Measurements from ENCODE around the gene LARP4.
"Not testable (repeated sequence)": the region's sequence is repeated elsewhere in the genome, so short reads cannot be mapped to it uniquely, and the experiment has no call there.

The LARP4 gene

DNA sequence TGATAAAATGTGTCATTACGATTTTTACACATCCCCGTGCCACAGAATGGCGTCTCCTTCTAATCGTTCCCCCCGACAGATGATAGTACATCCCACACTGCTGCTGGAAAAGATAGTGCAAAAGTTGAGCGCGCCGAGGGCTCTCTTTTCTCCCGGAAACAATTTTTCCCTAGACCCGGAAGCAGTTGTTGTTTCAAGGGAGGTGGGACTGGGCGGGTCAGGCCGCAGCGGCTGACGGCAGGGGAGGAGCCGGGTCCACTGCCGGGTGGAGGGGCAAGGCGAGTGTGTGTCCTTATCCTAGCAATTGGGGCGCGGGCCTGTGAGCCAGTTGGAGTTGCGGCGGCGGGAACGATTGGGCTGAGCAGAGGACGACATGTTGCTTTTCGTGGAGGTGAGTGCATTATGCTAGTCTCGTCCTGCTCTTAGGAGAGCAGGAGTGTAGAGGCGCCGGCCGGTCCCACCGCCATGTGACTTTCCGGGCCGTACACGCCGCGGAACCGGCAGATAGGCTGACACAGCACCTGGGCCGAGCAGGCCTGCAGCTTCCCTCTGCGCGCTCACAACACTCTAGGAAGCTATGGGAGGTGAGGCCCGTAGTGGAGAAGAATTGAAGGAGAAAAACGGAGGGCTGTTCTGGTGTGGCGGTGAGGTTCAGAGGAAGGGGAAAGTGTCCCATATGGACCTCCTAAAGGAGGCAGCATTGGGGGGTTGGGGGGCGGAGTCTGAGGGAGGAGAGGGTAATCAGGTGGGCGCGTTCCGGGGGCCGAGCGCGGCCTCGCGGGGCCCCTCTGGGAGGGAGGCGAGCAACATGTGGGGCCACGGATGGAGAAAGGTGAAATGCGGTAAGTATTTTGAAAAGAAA lies at the start of gene LARP4:
Gene LARP4, plus strand, starts transcription at position 248 of the 862 bp plus-strand sequence. Its CDS starts 126 bp downstream, at position 374.
- peak; percentile 97 for DNase-seq

DNA sequence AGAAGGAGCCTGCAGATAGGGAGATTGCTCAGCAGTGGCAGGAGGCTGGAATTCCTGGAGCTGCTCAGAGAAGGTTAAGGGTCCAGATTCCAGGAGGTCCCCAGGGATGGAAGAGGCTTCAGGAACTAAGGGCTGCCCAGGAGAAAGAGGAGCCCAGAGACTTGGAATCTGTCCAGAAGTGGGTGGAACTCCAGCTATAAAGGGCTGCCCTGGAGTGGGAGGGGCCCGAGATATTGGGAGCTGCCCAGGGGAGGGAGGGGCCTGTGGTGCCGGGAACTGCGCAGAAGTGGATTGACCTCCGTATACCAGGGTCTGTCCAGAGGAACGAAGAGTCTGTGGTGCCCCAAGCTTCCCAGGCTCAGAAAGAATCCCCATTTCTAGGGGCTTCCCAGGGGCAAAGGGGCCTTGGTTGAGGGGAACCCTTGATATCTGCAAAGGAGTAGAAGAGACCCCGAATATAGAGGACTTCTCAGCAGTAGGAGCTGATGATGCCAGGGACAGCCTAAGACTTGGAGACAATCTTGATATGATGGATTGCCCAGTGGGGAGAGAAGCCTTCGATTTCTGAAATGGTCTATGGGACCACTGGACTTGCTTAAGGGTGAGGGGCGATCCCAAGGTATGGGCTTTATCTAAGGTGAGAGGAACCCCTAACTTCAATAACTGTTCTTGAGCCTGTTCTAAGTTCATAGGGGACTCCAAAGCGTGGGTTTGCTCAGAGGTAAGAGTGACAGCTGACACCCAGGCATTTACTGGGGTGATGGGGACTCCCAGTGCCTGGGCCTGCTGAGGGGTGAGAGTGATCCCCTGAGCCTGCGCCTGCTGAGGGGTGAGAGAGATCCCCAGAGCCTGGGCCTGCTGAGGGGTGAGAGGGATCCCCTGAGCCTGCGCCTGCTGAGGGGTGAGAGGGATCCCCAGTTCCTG lies 49.3 kb upstream of the LARP4 start:
- no peak for DNase-seq

DNA sequence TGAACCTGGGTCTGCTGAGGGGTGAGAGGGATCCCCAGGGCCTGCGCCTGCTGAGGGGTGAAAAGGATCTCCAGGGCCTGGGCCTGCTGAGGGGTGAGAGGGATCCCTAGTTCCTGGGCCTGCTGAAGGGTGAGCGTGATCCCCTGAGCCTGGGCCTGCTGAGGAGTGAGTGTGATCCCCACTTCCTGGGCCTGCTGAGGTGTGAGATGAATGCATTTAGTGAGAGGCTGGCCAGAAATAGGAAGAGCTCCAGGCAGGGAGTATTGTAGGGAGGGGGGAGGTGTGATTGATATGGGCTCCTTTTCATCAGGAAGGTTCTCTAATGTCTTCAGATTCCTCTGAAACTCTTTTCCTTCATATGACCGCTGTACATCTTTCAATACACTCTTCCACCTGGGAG lies 47.3 kb upstream of the LARP4 start:
- no peak for DNase-seq

DNA sequence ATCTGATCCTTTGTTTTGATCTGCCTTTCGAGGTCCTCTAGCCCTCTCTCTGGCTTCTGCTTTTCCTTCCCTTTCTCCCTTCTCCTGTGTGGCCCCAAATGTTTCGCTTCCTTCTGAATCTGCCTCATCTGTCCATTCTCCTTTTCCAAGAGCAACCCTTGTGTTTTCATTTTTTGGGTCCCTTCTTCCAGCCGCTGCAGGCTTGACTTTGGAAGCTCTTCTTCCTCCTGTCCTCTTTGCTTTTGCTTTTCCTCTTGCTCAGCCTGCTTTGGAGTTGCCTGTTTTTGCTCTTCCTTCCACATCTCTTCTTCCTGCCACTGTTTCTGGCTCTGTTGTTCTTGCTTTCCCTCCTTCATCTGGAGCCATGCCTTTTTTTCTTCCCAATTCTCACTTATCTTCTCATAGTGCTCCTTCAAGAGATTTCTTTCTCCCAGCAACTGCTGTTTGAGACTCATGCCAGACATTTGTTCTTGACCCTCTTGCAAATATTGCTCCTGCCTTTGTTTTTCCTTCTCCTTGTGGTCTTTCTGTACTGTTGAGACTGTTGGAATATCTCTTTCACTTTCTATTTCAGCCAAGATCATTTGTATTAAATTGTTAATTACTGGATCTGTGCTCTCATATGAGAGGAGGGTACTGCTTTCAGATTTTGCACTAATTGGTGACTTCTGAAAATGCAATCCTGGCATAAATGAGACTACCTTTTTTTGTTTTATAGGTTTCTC lies 46.7 kb upstream of the LARP4 start:
- DNase-seq: no peak

DNA sequence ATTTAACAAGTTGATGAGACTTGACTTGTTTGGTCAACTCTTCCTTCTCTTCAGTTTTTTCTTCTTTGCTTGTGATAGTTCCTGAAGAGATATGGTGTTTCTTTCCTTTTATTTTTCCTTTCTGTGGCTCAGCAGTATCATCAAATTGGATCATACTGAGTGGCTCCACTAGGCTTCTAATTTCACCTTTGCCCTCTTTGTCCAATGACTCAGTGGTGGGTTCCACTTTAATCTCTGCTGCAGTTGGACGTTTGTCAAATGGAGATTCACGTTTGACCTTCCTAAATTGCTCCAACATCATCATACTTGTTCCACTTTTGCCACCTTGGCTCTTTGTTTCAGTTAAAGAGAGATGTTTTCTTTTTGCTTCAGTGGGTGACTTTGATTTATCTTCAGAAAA lies 45.8 kb upstream of the LARP4 start:
- DNase-seq: no peak

DNA sequence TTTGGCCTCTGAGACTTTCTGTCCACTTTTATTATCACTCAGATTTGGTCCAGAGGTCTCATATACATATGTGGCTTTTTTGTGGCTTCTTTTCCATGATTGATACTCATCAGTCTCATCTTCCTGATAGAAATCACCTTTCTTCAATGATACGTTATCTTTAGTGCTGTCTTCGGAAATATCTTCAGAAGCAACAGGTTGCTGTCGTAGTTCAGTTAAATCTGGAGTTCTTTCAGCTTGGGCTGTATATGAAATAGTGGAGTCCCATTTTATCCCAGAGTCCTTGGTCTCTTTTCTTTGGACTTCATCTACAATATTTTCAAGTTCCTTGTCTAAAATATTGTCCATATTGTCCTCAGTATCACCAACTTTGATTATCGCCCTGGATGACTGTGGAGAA lies 45.3 kb upstream of the LARP4 start:
- DNase-seq: no peak

DNA sequence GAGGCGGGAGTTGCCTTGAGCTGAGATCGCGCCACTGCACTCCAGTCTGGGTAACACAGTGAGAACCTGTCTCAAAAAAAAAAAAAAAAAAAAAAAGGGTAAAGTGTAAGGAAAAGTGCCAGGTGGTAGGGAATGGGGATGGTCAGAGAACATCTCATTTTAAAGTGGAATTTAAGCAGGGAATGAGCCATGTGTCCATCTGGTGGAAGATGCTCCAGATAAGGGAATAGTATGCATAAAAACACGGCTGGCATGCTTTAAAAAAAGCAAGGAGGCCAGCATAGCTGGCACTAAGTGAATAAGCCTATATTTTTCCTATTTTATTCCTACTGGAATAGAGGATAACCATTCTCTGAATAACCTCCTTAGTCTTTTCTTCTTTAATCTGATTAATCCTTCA lies 38.0 kb upstream of the LARP4 start:
- DNase-seq: no peak

DNA sequence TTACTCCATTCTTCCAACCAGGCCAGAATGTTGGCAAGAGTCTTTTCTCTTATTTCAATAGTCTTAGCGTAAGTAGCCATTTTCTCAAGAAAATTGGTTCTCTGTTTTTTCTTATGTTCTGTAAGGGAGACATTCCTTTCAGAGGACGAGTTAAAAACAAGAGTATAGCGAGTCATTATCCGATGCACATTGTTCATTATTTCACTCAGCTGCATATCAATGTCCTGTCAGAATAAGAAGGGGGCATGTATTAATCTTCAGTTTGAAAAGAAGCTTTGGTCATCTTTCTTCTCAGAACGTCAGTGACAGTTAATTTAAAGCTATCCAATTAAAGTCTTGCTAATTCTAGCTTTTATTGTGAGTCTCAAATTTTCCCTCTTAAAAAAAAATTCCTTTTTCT lies 37.5 kb upstream of the LARP4 start:
- DNase-seq: no peak

DNA sequence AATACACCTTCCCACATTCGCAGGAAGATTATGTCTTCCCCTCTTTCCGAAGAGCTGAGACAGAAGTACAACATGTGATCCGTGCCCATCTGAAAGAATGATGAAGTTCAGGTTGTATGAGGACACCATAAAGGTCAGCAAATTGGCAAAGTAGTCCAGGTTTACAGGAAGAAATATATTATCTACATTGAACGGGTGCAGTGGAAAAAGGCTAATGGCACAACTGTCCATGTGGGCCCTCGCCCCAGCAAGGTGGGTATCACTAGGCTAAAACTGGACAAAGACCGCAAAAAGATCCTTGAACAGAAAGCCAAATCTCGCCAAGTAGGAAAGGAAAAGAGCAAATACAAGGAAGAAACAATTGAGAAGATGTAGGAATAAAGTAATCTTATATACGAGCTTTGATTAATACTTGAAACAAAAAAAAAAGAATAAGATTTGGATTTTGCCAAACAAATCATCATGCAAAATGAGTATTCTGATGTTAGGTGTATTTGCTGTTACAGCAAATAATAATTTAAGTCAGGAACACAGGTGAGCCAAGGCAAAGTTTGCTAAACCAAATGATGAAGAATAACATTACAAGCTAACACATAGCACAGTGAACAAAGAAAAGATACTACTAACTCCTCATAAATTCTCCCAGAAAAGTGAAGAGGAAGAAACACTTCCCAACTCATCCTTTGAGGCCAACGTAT lies 34.8 kb upstream of the LARP4 start:
- DNase-seq: no peak

DNA sequence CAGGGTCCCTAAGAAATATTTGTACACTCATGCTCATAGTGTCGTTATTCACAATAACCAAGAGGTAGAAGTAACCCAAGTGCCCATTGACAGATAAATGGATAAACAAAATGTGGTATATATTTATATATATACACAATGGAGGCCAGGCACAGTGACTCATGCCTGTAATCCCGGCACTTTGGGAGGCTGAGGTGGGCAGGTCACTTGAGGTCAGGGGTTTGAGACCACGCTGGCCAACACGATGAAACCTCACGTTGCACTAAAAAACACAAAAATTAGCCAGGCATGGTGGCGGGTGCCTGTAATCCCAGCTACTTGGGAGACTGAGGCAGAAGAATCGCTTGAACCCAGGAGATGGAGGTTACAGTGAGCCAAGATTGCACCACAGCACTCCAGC lies 30.0 kb upstream of the LARP4 start:
- not testable (repeated sequence) for DNase-seq

DNA sequence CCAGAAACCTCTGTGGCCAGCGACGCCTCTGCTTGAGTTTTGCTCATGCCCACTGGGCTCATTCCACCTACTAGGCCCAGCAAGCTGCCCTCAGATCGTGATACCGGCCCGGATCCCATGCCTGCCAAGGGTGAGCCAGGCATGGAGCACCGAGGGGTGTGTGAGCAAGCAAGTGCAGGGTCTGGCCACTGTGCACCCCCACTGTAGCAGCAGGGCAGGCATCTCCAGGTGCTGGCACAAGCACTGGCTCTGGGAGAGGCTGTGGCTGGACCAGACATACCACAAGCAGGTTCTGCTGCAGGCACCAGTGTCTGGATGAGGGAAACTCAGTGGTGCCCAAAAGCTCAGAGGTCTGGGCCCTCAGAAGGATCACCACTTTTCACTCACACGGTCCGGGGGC lies 24.9 kb upstream of the LARP4 start:
- DNase-seq: no peak

DNA sequence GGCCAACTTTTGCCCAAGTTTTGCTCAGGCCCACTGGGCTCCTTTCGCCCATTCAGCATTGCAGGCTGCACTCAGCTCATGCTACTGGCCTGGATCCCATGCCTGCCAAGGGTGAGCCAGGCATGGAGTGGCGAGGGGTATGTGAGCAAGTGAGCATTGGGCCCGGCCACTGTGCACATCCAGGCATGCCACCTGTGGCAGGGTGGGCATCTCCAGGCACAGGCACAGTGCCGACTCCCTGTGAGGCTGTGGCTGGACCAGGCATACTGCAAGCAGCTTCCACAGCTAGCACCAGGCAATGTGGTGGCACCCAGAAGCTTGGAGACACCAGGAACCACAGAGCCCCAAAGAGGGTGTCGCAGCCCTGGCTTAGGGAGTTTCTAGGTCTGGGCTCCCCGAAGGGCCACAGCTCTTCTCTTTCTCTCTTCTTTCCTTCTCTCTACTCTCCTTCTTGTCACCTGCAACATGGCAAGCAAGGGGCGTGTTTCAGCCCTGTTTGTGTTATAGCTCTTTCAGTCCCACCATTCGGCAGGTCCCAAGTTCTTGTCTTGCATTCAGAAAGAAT lies 19.8 kb upstream of the LARP4 start:
- no peak for DNase-seq

DNA sequence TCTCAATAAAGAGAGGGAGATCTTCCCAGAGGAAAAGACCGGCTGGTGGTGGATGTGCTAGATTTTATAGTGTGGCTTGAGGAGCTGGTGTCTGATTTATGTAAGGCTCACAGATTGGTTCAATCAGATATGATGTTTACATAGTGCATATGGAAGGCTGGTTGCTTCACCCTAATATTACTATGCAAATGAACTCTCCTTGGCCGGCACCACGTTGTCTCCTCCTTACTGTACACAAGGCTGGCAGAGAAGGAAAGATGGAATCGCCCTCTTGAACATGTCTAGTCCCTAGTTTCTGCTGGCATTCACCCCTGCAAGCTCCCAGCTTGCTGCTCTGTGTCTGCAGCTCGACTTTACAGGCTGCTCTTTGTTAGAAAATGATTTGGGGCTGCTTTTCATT lies 13.2 kb upstream of the LARP4 start:
- DNase-seq: peak; percentile 36

DNA sequence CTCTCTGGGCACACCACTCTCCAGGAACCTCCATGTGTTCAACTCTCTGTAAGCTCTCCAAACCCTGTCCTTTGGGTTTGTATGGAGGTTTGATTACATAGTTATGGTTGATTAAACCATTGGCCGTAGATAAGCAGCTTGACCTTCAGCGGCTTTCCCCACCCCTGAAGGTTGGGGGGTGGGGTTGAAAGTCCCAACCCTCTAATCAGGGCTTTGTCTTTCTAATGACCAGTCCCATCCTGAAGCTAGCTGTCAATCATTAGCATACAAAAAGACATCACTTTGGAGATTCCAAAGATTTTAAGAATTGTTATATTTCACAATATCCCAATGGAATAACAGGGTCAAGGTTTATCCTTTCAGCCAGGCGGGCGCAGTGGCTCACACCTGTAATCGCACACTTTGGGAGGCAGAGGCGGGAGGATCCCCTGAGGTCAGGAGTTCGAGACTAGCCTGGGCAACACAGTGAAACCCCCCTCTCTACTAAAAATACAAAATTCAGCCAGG lies 12.7 kb upstream of the LARP4 start:
- no peak for DNase-seq

DNA sequence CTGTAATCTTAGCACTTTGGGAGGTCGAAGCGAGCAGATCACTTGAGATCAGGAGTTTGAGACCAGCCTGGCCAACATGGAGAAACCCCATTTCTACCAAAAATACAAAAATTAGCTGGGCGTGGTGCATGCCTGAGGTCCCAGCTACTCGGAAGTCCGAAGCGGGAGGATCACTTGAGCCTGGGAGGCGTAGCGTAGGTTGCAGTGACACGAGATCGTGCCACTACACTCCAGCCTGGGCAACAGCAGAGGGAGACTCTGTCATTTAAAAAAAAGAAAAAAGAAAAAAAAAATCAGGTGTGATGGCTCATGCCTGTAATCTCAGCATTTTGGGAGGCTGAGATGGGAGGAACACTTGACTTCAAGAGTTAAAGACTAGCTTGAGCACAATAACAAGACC lies 11.9 kb upstream of the LARP4 start:
- DNase-seq: not testable (repeated sequence)

DNA sequence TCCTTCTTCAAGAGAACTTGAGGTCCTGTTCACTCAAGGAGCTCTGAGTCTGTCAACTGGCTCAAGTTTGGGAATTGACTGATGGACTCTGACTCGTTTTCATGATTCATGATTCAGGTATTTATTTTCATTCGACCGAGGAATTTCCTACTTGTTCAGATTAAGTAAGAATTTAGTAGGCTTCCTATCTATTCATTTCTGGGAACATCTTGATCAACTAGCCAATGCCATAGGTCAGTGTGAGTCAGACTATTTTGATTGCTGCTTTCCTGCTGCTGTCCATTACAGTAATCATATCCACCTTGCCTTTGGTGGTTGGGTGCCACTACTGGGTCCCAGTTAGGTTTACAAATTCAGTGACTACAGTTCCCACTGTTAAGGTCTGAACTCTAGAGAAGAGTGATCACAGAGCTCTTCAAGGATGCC lies 10.4 kb upstream of the LARP4 start:
- DNase-seq: no peak

DNA sequence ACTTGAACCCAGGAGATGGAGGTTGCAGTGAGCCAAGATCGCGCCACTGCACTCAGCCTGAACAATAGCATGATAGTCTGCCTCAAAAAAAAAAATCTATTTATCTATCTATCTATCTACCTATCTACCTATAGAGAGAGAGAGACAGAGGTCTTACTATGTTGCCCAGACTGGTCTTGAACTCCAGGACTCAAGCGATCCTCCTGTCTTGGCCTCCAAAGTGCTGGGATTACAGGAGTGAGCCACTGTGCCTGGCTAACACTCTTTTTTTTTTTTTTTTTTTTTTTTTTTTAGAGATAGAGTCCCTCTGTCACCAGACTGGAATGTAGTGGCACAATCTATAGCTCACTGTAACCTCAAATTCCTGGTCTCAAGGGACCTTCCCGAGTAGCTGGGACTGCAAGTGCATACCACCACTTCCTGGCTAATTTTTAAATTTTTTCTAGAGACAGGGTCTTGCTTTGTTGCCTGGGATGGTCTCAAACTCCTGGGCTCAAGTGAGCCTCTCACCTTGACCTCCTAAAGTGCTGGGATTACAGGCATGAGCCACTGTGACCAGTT lies 6.1 kb upstream of the LARP4 start:
- DNase-seq: no peak

DNA sequence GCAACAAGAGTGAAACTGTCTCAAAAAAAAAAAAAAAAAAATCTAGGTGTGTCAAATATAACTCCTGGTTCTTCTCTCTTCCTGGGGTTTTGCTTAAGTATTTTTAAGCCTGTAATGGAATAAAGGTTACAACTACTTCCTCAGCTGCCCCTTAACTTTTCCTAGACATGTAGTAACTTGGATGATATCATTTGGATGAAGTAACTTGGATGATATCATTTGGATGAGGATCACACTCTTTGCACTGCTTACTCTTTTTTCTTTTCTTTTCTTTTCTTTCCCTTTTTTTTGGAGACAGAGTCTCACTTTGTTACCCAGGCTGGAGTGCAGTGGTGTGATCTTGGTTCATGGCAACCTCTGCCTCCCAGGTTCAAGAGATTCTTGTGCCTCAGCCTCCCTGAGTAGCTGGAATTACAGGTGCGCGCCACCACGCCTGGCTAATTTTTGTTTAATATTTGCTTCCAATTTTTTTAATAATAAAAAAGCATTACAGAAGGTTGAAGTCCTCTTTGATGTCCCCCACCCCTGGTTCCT lies 3.5 kb upstream of the LARP4 start:
- DNase-seq: no peak

DNA sequence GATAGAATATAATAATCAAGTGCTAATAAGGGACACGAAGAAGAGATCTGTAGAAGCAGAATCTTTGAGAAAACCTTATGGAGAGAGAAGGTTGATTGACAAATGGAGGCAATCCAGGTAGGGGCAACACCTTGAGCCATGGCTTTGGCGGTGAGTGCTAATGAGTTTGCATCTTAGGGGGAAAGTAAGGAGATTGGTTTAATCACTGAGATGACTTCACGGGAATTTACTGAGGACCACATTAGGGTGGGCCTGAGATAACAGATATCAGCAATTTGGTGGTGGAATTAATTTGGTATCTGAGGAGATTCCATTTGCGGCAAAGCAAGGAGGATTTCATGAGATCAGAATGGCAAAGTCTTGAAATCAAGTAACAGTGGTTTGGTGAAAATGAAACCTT lies 1.8 kb upstream of the LARP4 start:
- DNase-seq: no peak

DNA sequence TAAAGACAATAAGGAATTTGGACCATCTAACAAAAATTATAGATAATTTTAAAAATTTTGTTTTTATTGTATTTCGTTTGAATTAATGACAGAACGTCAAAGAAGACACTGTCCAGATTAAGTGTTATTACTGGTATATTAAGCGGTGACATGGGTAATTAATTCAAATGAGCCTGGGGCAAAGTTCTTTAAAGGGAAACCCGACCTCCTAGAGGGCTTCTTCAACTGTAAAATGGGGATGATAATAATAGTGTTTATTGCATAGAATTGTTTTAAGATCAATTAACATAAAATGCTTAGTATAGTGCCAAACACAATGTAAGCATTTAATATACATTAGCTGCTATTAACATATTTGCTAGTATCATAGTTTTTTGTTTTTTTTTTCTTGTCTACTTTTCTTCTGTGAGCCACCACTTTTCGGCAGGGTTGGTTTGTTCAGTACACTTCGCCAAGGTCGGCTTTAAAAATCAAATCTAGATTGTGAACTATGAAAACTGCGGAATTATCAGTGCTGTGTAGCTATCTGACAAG lies 514 bp upstream of the LARP4 start:
- no peak for DNase-seq

DNA sequence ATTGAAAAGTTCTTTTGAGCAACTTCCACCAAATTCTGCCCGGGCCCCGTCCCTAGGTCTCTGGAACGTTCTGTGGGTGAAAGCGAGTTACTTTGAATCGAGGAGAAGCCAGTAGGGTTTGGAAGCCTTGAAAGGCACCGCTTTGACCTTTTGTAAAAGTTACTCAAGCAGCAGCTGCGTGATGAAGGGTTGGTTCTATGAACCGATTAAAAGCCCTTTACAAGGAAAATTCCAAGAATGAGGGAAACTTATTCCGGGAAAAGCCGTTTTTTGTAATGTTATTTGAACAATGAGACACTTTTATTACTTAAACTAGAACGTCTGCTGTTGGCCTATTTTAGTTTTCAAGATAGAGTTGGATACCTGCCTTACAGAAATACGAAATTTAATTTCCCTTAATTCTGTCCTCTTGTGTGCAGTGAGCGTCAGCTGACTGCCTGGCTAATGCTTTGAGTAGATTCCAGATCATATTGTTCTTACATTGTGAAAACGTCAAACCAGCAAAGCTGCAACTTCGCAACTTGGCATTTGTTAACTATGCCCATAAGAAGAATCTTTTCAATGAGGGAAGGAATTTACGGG lies 906 bp downstream of the LARP4 start:
- peak; percentile 16 for DNase-seq

Data from NCI-H510A treated with DMSO at 0.1 percent for 48 hours (cell line).